Measurements from ENCODE around the gene TMEM247.

DNA sequence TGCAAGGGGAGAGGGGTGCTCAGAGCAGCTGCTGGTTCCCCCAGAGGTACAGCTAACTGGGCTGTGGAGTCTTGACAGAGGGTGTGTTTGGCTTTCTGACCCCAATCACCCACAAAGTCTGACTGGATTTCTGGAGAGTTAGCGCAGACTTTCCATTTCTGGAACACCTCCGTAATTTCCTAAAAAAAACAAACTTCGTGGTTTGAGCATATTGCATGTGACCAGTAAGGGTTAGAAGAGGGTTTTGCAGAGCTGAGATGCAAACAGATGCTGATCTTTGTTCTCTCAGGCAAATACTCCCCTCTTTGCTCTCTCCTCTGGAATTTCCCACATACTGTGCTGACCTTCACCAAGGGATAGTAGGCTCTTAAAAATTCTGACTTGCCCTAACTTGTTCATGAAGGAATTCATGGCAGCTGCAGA, 44.5 kb upstream of the TMEM247 start:
- no peak for TF ChIP-seq ZNF317 (CRISPR knock-in tag; IDR thresholded peaks at IDR 0.05; ENCODE audit: borderline replicate concordance, low read depth)
- TF ChIP-seq SP1 (CRISPR knock-in tag; conservative IDR thresholded peaks at IDR 0.05), result no peak
- no peak for TF ChIP-seq ESRRA (CRISPR knock-in tag; IDR thresholded peaks at IDR 0.05; ENCODE audit: borderline replicate concordance)
- TF ChIP-seq, protein P1, sequence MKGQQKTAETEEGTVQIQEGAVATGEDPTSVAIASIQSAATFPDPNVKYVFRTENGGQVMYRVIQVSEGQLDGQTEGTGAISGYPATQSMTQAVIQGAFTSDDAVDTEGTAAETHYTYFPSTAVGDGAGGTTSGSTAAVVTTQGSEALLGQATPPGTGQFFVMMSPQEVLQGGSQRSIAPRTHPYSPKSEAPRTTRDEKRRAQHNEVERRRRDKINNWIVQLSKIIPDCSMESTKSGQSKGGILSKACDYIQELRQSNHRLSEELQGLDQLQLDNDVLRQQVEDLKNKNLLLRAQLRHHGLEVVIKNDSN (CRISPR knock-in tag; IDR thresholded peaks at IDR 0.05), result no peak
- TF ChIP-seq, protein P2, sequence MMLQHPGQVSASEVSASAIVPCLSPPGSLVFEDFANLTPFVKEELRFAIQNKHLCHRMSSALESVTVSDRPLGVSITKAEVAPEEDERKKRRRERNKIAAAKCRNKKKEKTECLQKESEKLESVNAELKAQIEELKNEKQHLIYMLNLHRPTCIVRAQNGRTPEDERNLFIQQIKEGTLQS (CRISPR knock-in tag; conservative IDR thresholded peaks at IDR 0.05), result no peak

All from WTC11 (cell line).